GM23338 (cell line): ENCODE measurements around the gene ZNF804A. TPM values are rescaled to one million over a fixed set of nuclear protein-coding genes. Genes with fewer than 3 reads are reported as not detected.

Source experiments
- ATAC-seq: fragments of 200-7000 bp; cut with Tn5 transposase; 3 replicates; pipeline ENCODE4 v1.9.1; 2020
- DNase-seq: peaks from one replicate; pipeline ENCODE4 v3.0.0-alpha.2; 2015; ENCODE audit warnings: low spot score
- H2AFZ ChIP-seq: fragments of 200-600 bp; sonication (generic); 2 replicates; pipeline ENCODE4 v1.8.0; 2016; ENCODE audit warnings: antibody characterized with exemption, mild to moderate bottlenecking, moderate library complexity
- H3F3A ChIP-seq: fragments of 200-600 bp; sonication (generic); replicated peaks from 2 replicates; pipeline ENCODE4 v1.8.0; 2017; ENCODE audit warnings: antibody characterized with exemption, mixed run types, low read depth
- H3K27ac ChIP-seq: fragments of 200-600 bp; sonication (generic); 2 replicates; pipeline ENCODE4 v1.6.1; 2016; ENCODE audit warnings: low read depth
- H3K27me3 ChIP-seq: fragments of 200-600 bp; sonication (generic); 2 replicates; pipeline ENCODE4 v1.8.0; 2016; ENCODE audit warnings: mild to moderate bottlenecking, mixed run types, moderate library complexity; ENCODE audit not compliant: insufficient read depth
- H3K36me3 ChIP-seq: fragments of 200-600 bp; sonication (generic); 2 replicates; pipeline ENCODE4 v1.8.0; 2016; ENCODE audit warnings: mild to moderate bottlenecking; ENCODE audit not compliant: insufficient read depth
- H3K4me1 ChIP-seq: fragments of 200-600 bp; sonication (generic); 2 replicates; pipeline ENCODE4 v1.8.0; 2016; ENCODE audit warnings: mild to moderate bottlenecking, moderate library complexity; ENCODE audit not compliant: insufficient read depth
- H3K4me2 ChIP-seq: fragments of 200-600 bp; sonication (generic); 2 replicates; pipeline ENCODE4 v1.7.1; 2017; ENCODE audit warnings: mixed run types
- H3K4me3 ChIP-seq: fragments of 200-600 bp; sonication (generic); 2 replicates; pipeline ENCODE4 v1.6.1; 2016; ENCODE audit warnings: mixed run types
- H3K79me2 ChIP-seq: fragments of 200-600 bp; sonication (generic); replicated peaks from 2 replicates; pipeline ENCODE4 v1.8.0; 2017; ENCODE audit warnings: mild to moderate bottlenecking; ENCODE audit not compliant: insufficient read depth
- H3K9me2 ChIP-seq: fragments of 200-600 bp; sonication (generic); 2 replicates; pipeline ENCODE4 v1.8.0; 2017; ENCODE audit not compliant: insufficient read depth
- H4K20me1 ChIP-seq: fragments of 200-600 bp; sonication (generic); replicated peaks from 2 replicates; pipeline ENCODE4 v1.8.0; 2017; ENCODE audit warnings: mild to moderate bottlenecking; ENCODE audit not compliant: insufficient read depth
- H3K27ac Mint-ChIP-seq: 2 replicates; pipeline ENCODE4 v1.8.0; 2020; ENCODE audit warnings: inconsistent platforms, mild to moderate bottlenecking, moderate library complexity, mixed read lengths
- H3K27me3 Mint-ChIP-seq: 3 replicates; pipeline ENCODE4 v1.8.0; 2022; ENCODE audit warnings: low read depth, mild to moderate bottlenecking, moderate library complexity, mixed read lengths, inconsistent platforms; ENCODE audit not compliant: insufficient read depth, poor library complexity
- H3K36me3 Mint-ChIP-seq: 3 replicates; pipeline ENCODE4 v1.8.0; 2021; ENCODE audit warnings: low read depth, mild to moderate bottlenecking, inconsistent platforms, moderate library complexity, mixed read lengths
- H3K4me1 Mint-ChIP-seq: 3 replicates; pipeline ENCODE4 v1.8.0; 2020; ENCODE audit warnings: mild to moderate bottlenecking, inconsistent platforms, mixed read lengths
- H3K4me3 Mint-ChIP-seq: 3 replicates; pipeline ENCODE4 v1.8.0; 2021; ENCODE audit warnings: moderate library complexity, mild to moderate bottlenecking, inconsistent platforms, mixed read lengths
- H3K9me3 Mint-ChIP-seq: 3 replicates; pipeline ENCODE4 v1.8.0; 2020; ENCODE audit warnings: moderate library complexity, mild to moderate bottlenecking, inconsistent platforms, mixed read lengths
- CREB1 ChIP-seq: fragments of 250-450 bp; sonication (Bioruptor Pico); IDR thresholded peaks from 2 replicates; pipeline ENCODE4 v1.5.0; 2020; ENCODE audit warnings: low read depth, mild to moderate bottlenecking, moderate library complexity
- EZH2 ChIP-seq: fragments of 200-600 bp; sonication (generic); IDR thresholded peaks from one replicate; pipeline ENCODE4 v1.8.0; 2017; ENCODE audit warnings: antibody characterized with exemption, mild to moderate bottlenecking, low read depth; ENCODE audit not compliant: unreplicated experiment
- EZH2phosphoT487 ChIP-seq: fragments of 200-600 bp; sonication (generic); IDR thresholded peaks from one replicate; pipeline ENCODE4 v1.8.1; 2018; ENCODE audit warnings: antibody characterized with exemption; ENCODE audit not compliant: unreplicated experiment
- NANOG ChIP-seq: IDR thresholded peaks from 2 replicates; pipeline ENCODE4 v1.6.1; 2016; ENCODE audit warnings: antibody characterized with exemption, borderline replicate concordance
- POLR2AphosphoS5 ChIP-seq: IDR thresholded peaks from 2 replicates; pipeline ENCODE4 v1.6.1; 2016; ENCODE audit warnings: antibody characterized with exemption, low read depth
- STAT1 ChIP-seq: IDR thresholded peaks from one replicate; pipeline ENCODE4 v1.6.1; 2016; ENCODE audit warnings: antibody characterized with exemption; ENCODE audit not compliant: unreplicated experiment
- ZNF114 ChIP-seq: fragments of 250-450 bp; sonication (Bioruptor Pico); IDR thresholded peaks from 2 replicates; pipeline ENCODE4 v1.5.0; 2020; ENCODE audit warnings: mild to moderate bottlenecking, moderate library complexity
- ZNF331 ChIP-seq: fragments of 250-450 bp; sonication (Bioruptor Pico); IDR thresholded peaks from 2 replicates; pipeline ENCODE4 v1.5.0; 2020; ENCODE audit warnings: low read depth, mild to moderate bottlenecking, moderate library complexity
- polyA plus RNA-seq: library from polyadenylated mRNA; unstranded; fragments of >200 nt; fragmentation: Nextera tagmentation; extraction: Ambion mirVana; gene quantifications from 2 replicates; pipeline ENCODE4 v1.2.1, GENCODE V29; 2016
- total RNA-seq: library from RNA; depleted of rRNA; stranded (reverse); fragments of >200 nt; shearing (Covaris generic); gene quantifications from 2 replicates; pipeline ENCODE4 v1.2.3, GENCODE V29; 2014
- TF ChIP-seq, protein P1 (sequence below): IDR thresholded peaks from one replicate; pipeline ENCODE4 v1.6.1; 2018; ENCODE audit warnings: antibody characterized with exemption; ENCODE audit not compliant: unreplicated experiment

Gene ZNF804A
- total and polyA plus RNA-seq, 2 experiments from 2014 or later: not detected

DNA sequence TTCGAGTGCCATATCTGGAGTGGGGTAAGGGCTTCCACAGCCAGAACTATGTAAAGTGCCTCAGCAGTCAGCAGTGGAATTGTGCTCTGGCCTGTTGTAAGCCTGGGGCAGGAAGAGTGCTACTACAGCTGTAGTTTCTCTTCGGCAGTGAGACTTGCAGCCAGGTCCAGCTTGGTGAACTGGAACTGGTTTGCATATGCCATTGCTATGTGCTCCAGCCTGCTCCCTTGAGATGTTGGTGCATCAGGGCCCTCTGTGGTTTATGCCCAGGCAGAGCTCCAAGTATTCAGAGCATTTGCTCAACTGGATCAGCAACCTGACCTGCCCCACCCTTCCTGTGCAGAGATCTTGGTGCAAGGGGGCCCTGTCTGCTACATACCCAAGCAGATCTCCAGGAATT is 47.8 kb downstream of the ZNF804A start (continued):
- TF ChIP-seq, protein P1, sequence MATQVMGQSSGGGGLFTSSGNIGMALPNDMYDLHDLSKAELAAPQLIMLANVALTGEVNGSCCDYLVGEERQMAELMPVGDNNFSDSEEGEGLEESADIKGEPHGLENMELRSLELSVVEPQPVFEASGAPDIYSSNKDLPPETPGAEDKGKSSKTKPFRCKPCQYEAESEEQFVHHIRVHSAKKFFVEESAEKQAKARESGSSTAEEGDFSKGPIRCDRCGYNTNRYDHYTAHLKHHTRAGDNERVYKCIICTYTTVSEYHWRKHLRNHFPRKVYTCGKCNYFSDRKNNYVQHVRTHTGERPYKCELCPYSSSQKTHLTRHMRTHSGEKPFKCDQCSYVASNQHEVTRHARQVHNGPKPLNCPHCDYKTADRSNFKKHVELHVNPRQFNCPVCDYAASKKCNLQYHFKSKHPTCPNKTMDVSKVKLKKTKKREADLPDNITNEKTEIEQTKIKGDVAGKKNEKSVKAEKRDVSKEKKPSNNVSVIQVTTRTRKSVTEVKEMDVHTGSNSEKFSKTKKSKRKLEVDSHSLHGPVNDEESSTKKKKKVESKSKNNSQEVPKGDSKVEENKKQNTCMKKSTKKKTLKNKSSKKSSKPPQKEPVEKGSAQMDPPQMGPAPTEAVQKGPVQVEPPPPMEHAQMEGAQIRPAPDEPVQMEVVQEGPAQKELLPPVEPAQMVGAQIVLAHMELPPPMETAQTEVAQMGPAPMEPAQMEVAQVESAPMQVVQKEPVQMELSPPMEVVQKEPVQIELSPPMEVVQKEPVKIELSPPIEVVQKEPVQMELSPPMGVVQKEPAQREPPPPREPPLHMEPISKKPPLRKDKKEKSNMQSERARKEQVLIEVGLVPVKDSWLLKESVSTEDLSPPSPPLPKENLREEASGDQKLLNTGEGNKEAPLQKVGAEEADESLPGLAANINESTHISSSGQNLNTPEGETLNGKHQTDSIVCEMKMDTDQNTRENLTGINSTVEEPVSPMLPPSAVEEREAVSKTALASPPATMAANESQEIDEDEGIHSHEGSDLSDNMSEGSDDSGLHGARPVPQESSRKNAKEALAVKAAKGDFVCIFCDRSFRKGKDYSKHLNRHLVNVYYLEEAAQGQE: no peak
- TF ChIP-seq CREB1 (CRISPR knock-in tag) (no peak), NANOG (no peak), EZH2phosphoT487 (no peak), STAT1 (no peak), POLR2AphosphoS5 (no peak)

DNA sequence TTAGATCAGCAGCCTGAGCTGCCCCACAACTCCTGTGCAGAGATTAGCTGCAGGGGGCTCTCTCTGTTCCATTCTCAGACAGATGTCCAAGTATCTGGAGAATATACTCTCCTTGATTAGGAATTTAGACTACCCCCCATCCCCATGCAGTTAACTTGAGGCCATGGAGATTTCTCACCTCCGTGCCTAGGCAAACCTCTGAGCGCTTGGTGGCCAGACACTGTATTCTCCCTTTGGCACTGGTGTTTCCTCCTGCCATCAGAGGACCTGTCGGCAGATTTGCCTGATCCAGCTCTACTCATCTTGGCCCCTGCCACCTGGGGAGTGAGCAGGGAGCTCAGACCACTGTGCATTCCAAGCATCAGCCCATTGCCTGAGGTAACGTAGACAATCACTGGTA is 48.3 kb downstream of the ZNF804A start:
- Mint-ChIP-seq H3K27ac (no peak overlapping the region), H3K4me3 (no peak overlapping the region), H3K27me3 (no peaks in the 10 kb centered on the region), H3K4me1 (peaks cover 2% of the 10 kb centered on the region; the same call in 2 of the 3 replicates), H3K36me3 (no peaks in the 10 kb centered on the region), H3K9me3 (peaks cover 3% of the 10 kb centered on the region; the same call in 1 of the 3 replicates)
- no peak overlapping the region for H2AFZ ChIP-seq
- no peaks in the 10 kb centered on the region for H3K79me2 ChIP-seq
- H3K4me2 ChIP-seq: no peak overlapping the region
- TF ChIP-seq NANOG (no peak), ZNF114 (CRISPR knock-in tag) (no peak), EZH2 (no peak), ZNF331 (no peak)
- TF ChIP-seq, protein P1: no peak
- no peaks in the 10 kb centered on the region for H3K4me1 ChIP-seq
- DNase-seq (no peak), ATAC-seq (no peak)
- H3F3A ChIP-seq: no peaks in the 10 kb centered on the region
- H3K36me3 ChIP-seq: no peaks in the 10 kb centered on the region
- H3K27ac ChIP-seq: no peak overlapping the region
- H4K20me1 ChIP-seq: no peaks in the 10 kb centered on the region
- no peaks in the 10 kb centered on the region for H3K27me3 ChIP-seq
- H3K9me2 ChIP-seq: peaks cover 5% of the 10 kb centered on the region; the same call in 1 of the 2 replicates
- no peak overlapping the region for H3K4me3 ChIP-seq
